ENCODE results near the gene CA10. TPM values are rescaled to one million over a fixed set of nuclear protein-coding genes. Genes with fewer than 3 reads are reported as not detected.

CA10 gene
- total RNA-seq, 4 donors from 2014 or later = not detected

GRCh38 chr17:52140601-52141000, 17.9 kb downstream of the CA10 start:
- intact Hi-C loops (cut with DNase I) = no loop called here

GRCh38 chr17:52138752-52139151, 19.8 kb downstream of the CA10 start:
- Histone ChIP-seq H3K27me3 (no peaks in the 10 kb centered on the region), H3K9me3 (no peaks in the 10 kb centered on the region), H3K36me3 (no peaks in the 10 kb centered on the region), H3K27ac (replicated peaks in 1 of 4) (no peak overlapping the region), H3K4me3 (no peak overlapping the region), H3K4me1 (peaks cover 0 to 13% (median 2%) of the 10 kb centered on the region in 4 donors)
- DNase-seq (ENCODE audit: extremely low spot score) = no peak
- TF ChIP-seq EP300 (IDR thresholded peaks at IDR 0.05) (no peak), POLR2AphosphoS5 (IDR thresholded peaks at IDR 0.05) (no peak), CTCF (IDR thresholded peaks at IDR 0.05) (no peak), POLR2A (IDR thresholded peaks at IDR 0.05; ENCODE audit: low read depth) (no peak)
- intact Hi-C loops (cut with DNase I) = no loop called here
- 95% methylated on average over 4 of the region's 4 CpGs for WGBS

More at GRCh38 chr17:52140601-52141000, 17.9 kb downstream of the CA10 start:
- no peak overlapping the region for H3K27ac ChIP-seq (replicated peaks in 1 of 4)
- 82% methylated on average over 2 of the region's 3 CpGs for WGBS
- H3K27me3 ChIP-seq = no peaks in the 10 kb centered on the region
- no peak overlapping the region for H3K4me3 ChIP-seq
- peaks cover 0 to 13% (median 2%) of the 10 kb centered on the region in 4 donors for H3K4me1 ChIP-seq
- no peaks in the 10 kb centered on the region for H3K9me3 ChIP-seq
- no peak for DNase-seq (ENCODE audit: extremely low spot score)
- TF ChIP-seq POLR2AphosphoS5 (IDR thresholded peaks at IDR 0.05) = no peak
- TF ChIP-seq CTCF (IDR thresholded peaks at IDR 0.05) = no peak
- no peak for TF ChIP-seq EP300 (IDR thresholded peaks at IDR 0.05)
- no peak for TF ChIP-seq POLR2A (IDR thresholded peaks at IDR 0.05; ENCODE audit: low read depth)
- H3K36me3 ChIP-seq = no peaks in the 10 kb centered on the region

GRCh38 chr17:52138350-52138749, 20.2 kb downstream of the CA10 start:
- DNase-seq (ENCODE audit: extremely low spot score) = no peak
- TF ChIP-seq CTCF (IDR thresholded peaks at IDR 0.05) = no peak
- no peak for TF ChIP-seq POLR2AphosphoS5 (IDR thresholded peaks at IDR 0.05)
- no peak for TF ChIP-seq EP300 (IDR thresholded peaks at IDR 0.05)
- no peak for TF ChIP-seq POLR2A (IDR thresholded peaks at IDR 0.05; ENCODE audit: low read depth)
- H3K9me3 ChIP-seq = no peaks in the 10 kb centered on the region
- H3K4me3 ChIP-seq = no peak overlapping the region
- intact Hi-C loops (cut with DNase I) = no loop called here
- H3K27ac ChIP-seq (replicated peaks in 1 of 4) = no peak overlapping the region
- H3K4me1 ChIP-seq = peaks cover 0 to 13% (median 2%) of the 10 kb centered on the region in 4 donors
- H3K36me3 ChIP-seq = no peaks in the 10 kb centered on the region
- H3K27me3 ChIP-seq = no peaks in the 10 kb centered on the region

GRCh38 chr17:52136166-52136565, 22.3 kb downstream of the CA10 start:
- WGBS = 39% methylated on average over 6 of the region's 6 CpGs
- intact Hi-C loops (cut with DNase I) = no loop called here
- H3K27me3 ChIP-seq = no peaks in the 10 kb centered on the region
- DNase-seq (ENCODE audit: extremely low spot score) = no peak
- H3K27ac ChIP-seq (replicated peaks in 1 of 4) = no peak overlapping the region
- no peaks in the 10 kb centered on the region for H3K36me3 ChIP-seq
- TF ChIP-seq CTCF (IDR thresholded peaks at IDR 0.05) (no peak), POLR2AphosphoS5 (IDR thresholded peaks at IDR 0.05) (no peak), POLR2A (IDR thresholded peaks at IDR 0.05; ENCODE audit: low read depth) (no peak), EP300 (IDR thresholded peaks at IDR 0.05) (no peak)
- peaks cover 0 to 13% (median 2%) of the 10 kb centered on the region in 4 donors for H3K4me1 ChIP-seq
- no peak overlapping the region for H3K4me3 ChIP-seq
- H3K9me3 ChIP-seq = no peaks in the 10 kb centered on the region

- Histone ChIP-seq H3K27me3 (no peaks in the 10 kb centered on the region), H3K4me1 (peaks cover 0 to 13% (median 2%) of the 10 kb centered on the region in 4 donors), H3K9me3 (no peaks in the 10 kb centered on the region), H3K27ac (replicated peaks in 1 of 4) (no peak overlapping the region), H3K36me3 (no peaks in the 10 kb centered on the region), H3K4me3 (no peak overlapping the region)
- DNase-seq (ENCODE audit: extremely low spot score) = no peak
- no peak for TF ChIP-seq EP300 (IDR thresholded peaks at IDR 0.05)
- TF ChIP-seq CTCF (IDR thresholded peaks at IDR 0.05) = no peak
- TF ChIP-seq POLR2AphosphoS5 (IDR thresholded peaks at IDR 0.05) = no peak
- TF ChIP-seq POLR2A (IDR thresholded peaks at IDR 0.05; ENCODE audit: low read depth) = no peak
- 81% methylated on average over 1 of the region's 1 CpG for WGBS
- intact Hi-C loops (cut with DNase I) = no loop called here
Measured at GRCh38 chr17:52134641-52135040, 23.9 kb downstream of the CA10 start.
